KOPT-K1 (cell line): ENCODE results near the gene GRB10.

Source experiments
- H3K27ac ChIP-seq: fragments of 200-600 bp; sonication (generic); 2 replicates; pipeline ENCODE4 v1.5.1; 2016; ENCODE audit warnings: antibody characterized with exemption, mild to moderate bottlenecking, low read depth, low read length; ENCODE audit not compliant: poor library complexity, severe bottlenecking
- H3K36me3 ChIP-seq: fragments of 200-600 bp; sonication (generic); 2 replicates; pipeline ENCODE4 v1.5.1; 2017; ENCODE audit warnings: antibody characterized with exemption, mild to moderate bottlenecking, low read length, moderate library complexity; ENCODE audit not compliant: insufficient read depth
- H3K9me3 ChIP-seq: fragments of 200-600 bp; sonication (generic); 2 replicates; pipeline ENCODE4 v1.5.1; 2017; ENCODE audit warnings: antibody characterized with exemption, low read length, mild to moderate bottlenecking; ENCODE audit not compliant: insufficient read depth, poor library complexity, severe bottlenecking

Gene GRB10

DNA sequence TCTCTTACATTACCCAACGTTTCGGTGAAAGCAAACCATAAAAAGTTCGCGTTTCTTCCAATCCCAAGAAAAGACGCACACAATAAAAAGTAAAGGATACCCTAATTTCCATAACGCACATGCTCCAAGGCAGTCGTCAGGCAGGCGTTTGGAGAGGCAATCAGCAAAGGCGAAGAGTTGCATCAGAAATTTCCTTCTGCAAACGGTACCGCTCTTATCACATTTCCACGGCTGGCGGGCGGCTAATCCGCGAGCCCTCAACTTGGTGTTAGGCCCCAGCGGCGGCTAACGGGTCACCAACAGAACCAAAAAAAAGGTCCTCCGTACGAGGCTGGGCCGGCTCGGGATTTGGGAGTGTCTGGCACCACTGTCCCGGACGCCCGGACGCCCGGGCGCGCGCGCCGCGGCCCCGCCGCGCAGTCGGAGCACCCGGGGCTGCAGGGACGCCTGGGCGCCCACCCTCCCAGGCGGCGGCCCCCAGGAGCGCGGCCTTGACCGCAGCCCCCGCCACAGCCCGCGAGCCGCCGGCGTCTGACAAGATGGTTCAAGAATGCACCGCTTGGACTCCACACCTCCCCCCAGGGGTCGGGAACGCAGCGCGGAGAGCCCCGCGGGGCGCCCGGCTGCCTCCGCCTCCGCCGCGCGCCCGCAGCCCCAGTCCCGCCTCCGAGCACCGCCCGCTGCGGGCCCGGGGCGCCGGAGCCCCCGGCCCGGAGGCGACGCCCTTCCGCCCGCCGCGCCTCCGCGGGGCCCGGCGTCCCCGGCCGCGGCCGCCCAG is 9.8 kb upstream of the GRB10 start:
- no peak overlapping the region for H3K27ac ChIP-seq
- no peaks in the 10 kb centered on the region for H3K36me3 ChIP-seq
- peaks cover 18% of the 10 kb centered on the region for H3K9me3 ChIP-seq

DNA sequence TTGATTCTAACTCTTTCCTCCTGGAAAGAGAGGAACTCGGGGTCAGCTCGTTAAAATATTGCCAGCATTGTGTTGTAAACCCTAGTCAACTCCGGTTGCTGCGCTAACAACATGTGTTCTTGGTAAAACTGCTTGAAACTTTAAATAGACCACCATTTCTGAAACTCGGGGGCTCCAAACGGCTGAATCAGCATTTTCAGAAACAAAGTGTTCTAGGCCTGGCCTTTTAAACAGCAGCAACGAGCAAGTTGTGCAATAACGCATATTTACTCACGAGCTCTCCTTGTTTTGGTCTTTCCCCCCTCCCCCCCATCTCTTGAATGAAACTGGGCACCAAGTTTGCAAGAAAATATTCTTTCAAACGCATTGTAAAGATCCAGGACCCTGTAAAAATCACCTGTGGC is 9.2 kb upstream of the GRB10 start:
- peaks cover 21% of the 10 kb centered on the region for H3K9me3 ChIP-seq
- H3K36me3 ChIP-seq, result no peaks in the 10 kb centered on the region
- no peak overlapping the region for H3K27ac ChIP-seq

DNA sequence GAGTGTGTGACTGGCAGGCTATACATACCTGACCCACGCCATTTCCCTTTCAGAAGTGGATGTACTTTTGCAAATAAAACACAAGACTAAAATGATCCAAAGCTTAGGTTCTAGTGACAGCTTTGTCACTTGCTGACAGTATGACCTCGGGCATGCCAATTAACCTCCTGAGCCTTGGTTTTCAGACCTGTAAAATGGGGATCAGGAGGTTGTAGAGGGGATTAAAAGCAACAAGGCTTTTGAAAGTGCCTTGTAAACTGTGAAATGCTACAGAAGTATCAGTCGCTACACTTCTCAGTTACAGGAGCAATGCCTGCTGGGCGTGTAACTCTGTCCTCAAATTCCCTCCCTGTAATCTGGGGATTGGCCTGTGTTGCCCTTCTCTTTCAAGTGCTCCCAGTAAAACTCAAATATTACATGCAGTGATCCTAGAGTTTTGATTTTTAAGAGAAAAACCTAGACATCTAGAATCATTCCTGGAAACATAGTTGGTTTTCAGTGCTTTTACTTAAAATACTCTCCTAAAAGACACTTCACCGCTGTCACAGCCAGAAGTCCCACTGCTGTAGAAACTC is 8.8 kb upstream of the GRB10 start:
- no peak overlapping the region for H3K27ac ChIP-seq

DNA sequence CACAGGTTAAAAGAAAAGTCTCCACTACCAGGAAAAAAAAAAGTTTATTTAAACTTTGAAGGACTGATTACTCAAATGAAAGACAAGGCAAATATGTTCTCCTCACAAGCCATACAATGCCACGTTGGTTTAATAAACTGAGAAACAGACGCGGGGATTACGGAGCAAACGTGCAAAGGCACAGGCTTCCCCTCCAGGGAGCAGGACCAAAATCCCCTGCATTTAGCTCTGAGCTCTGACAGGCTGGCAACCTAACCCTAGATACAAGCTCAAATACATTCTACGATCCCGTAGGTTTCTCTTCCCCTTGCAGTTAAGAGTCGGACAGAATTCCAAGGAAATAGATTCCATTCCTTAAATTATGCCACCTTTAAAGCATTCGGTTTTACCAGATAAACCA is 7.7 kb upstream of the GRB10 start:
- H3K27ac ChIP-seq, result no peak overlapping the region
- H3K36me3 ChIP-seq, result no peaks in the 10 kb centered on the region

More for the DNA sequence above, 8.8 kb upstream of the GRB10 start:
- Histone ChIP-seq H3K36me3 (no peaks in the 10 kb centered on the region), H3K9me3 (peaks cover 21% of the 10 kb centered on the region)

DNA sequence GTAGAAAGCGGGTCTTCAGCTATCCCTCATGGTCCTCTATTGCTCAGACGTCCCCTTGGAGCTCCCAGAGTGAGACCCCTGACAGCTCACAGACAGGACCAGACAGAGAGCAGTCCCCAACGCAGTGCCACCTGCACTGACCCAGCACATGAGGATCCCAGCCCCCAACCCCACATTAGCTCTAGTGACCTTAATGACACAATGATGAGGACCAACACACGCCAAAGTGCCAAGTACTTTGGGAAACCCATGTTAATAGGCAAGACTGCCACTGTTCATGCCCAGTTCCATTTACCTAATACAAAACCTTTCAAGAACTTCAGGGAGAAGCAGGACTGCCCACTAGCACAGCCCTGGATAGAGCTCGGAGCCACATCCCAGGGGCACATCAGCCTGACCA is 5.7 kb upstream of the GRB10 start:
- Histone ChIP-seq H3K36me3 (no peaks in the 10 kb centered on the region), H3K9me3 (peaks cover 21% of the 10 kb centered on the region), H3K27ac (no peak overlapping the region)

More for the DNA sequence above, 7.7 kb upstream of the GRB10 start:
- H3K9me3 ChIP-seq, result peaks cover 21% of the 10 kb centered on the region

DNA sequence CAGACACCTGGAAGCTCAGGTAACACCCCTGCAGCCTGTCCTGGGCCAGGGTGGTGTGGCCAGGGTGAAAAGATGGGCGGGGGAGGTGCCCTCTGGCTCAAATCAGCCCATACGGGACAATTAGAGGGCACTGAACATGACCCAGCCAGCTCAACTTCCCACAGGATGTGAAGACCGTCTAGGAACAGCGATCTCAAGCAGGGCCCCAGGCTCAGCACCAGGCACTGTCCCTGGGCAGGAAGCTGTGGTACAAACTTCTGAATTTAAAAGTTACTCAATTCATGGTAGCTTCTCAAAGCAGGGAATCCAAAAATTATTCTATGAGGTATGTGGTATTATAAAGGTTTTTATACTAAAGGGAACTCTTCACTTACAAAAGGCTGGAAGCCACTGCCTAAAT is 5.1 kb upstream of the GRB10 start:
- no peaks in the 10 kb centered on the region for H3K36me3 ChIP-seq
- H3K9me3 ChIP-seq, result peaks cover 21% of the 10 kb centered on the region
- H3K27ac ChIP-seq, result no peak overlapping the region

DNA sequence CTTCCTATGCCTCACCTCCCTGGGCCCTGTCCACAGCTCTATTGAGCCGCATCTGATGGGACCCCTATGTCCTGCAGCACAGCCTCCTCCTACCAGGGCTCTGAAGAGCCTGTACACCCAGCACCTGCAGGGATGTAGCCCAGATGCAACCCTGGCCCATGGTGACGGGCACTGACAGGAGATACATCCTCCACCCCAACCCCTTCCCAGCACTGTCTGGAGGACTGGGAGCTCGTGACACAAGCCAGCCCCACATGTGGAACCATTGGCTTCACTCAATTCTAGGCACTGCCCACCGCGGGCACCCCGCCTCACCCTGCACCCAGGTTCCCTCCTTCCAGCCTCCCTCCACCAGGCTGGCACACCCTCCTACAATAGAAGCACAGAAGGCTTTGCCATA is 2.6 kb upstream of the GRB10 start:
- Histone ChIP-seq H3K27ac (no peak overlapping the region), H3K9me3 (peaks cover 21% of the 10 kb centered on the region), H3K36me3 (no peaks in the 10 kb centered on the region)

DNA sequence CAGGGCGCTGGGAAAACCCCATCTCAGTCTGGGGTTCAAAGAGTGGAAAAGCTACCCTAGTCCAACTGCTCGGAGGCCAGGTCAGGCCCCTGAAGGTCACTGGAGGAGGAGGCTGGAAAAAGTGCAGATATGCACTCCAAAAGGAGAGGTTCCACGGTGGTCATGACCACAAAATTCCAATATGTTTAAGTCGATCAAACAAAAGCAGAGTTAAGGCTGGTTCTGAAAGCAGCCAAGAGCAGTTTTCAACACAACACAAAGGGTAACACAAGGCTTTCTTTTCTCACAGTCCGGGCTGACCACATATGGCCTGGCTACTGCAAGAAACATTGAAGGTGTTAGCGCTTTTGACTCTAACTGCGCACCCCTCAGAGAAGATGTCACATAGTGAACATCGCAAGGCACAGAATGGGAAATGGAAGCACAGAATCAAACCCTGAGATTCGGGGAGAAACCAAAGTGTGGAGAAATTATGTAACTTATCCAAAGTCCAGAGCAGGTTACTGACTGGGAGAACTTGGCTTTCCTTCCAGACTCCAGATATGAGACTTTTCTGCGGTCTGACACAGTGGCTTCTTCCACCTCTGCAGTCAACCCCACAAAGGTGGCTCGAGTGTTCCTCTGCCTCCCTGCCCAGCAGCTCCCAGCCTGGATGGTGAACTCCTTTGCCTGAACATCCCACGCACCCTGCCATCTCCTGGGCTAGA is 1.3 kb upstream of the GRB10 start:
- Histone ChIP-seq H3K36me3 (no peaks in the 10 kb centered on the region), H3K27ac (no peak overlapping the region), H3K9me3 (peaks cover 17% of the 10 kb centered on the region)

DNA sequence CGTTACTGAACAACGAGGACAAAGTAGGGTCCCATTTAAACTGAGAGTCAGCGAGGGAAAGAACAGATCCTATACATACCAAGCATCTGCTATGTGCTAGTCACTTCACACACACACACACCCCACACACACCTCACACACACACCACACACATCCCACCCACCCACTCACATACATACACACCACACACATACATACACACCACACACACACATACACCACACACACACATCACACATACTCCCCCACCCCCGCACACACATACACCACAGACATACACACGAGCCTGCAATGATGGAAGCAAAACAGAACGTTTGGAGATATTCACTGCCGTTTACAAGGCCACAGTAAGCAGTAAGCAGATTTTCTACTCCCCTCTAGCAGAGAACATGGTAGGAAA is 607 bp upstream of the GRB10 start:
- no peaks in the 10 kb centered on the region for H3K36me3 ChIP-seq
- H3K27ac ChIP-seq, result no peak overlapping the region
- H3K9me3 ChIP-seq, result peaks cover 10% of the 10 kb centered on the region

DNA sequence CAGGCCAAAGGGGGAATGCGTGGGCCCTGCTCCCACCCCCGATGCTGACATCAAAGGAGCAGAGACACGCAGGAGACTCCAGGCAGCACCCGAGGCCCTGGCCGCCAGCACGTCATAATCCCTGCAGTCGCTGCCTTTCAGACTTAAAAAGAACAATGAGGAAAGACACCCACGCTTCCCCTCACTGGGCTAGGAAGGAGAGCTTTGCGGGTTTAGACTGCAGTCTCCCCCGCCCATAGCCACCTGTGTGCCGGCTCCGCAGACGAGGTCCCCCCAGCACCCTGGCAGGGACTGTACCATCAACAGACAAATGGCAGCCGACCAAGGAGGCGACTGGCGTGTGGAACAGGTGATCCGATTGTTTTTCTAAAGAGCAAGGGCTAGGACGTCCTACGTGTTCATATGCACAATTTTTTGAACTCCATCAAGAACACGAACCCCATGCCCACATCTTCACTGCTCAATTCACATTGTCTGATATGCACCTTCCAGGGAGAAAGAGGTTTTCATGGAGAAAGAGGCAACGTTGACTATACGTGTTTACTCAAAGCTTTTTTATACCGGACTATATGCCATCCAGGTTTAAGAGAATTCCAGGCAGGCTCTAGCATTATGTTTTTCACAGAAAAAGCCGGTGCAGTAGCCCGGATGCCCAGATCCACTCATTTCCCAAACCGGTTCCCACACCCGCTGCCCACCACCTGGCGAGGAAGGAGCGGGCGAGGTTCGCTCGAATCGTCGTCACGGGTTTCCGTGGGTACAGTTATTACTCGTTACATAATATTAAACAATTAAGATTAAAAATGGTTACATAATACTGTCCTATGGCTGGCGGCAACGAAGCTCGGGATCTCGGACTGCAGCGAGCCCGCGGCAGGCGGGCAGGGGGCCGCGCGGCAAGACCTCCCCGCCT is 1.1 kb downstream of the GRB10 start:
- Histone ChIP-seq H3K9me3 (no peaks in the 10 kb centered on the region), H3K36me3 (no peaks in the 10 kb centered on the region), H3K27ac (no peak overlapping the region)

DNA sequence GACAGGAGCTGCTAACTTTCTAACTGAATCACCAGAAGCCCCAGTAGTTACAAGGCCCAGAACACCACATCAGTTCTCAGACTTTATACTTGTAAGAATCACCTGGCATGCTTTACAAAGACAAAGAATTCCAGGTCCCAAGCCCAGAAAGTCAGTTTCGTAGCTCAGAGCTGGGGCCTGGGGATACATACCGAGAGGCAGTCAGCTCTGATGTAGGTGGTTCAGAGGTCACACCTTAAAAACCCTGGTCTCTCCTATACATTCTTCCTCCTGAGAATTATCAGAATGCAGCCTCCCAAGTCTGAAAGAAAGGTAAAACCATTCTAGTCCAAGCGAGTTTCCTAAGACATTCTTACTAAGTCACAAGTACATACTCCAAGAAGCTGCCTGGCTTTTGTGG is 2.3 kb downstream of the GRB10 start:
- no peaks in the 10 kb centered on the region for H3K9me3 ChIP-seq
- no peaks in the 10 kb centered on the region for H3K36me3 ChIP-seq
- H3K27ac ChIP-seq, result no peak overlapping the region

DNA sequence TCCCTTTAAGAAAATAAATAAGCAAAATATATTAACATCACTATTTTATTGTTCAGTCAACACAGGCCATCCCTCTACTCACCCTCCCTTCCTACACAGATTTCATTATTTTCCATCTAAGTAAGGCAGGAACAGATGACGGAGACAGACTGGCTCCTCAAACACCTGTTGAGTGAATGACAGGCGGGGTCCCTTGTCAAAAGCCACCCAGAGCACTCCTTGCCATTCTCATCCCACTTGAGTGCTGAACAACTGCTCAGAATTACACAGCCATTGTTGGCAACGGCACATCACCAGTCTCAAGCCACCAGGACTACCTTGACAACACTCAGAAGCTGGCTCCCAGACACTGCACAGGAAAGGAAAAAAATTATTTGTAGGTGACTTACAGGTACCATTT is 3.3 kb downstream of the GRB10 start:
- Histone ChIP-seq H3K27ac (no peak overlapping the region), H3K9me3 (no peaks in the 10 kb centered on the region), H3K36me3 (no peaks in the 10 kb centered on the region)

DNA sequence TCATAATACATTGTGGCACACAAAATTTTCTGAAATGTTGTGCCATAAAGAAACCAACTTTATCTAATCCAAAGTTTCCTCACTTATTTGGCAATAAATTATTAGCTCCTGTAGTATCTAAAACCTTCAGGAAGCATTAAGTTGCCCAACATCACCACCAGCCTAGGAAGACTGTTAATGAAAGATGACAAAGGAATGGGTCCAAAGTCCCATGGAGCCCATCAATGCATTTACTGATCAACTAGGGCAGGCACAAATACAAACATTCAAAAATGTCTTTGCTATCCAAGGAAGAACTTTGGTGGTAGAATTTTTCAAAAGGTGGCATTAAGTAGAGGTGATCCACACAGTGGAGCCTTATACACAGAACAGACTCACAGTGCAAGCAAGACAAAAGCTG is 4.5 kb downstream of the GRB10 start:
- H3K27ac ChIP-seq, result no peak overlapping the region
- no peaks in the 10 kb centered on the region for H3K9me3 ChIP-seq
- no peaks in the 10 kb centered on the region for H3K36me3 ChIP-seq

DNA sequence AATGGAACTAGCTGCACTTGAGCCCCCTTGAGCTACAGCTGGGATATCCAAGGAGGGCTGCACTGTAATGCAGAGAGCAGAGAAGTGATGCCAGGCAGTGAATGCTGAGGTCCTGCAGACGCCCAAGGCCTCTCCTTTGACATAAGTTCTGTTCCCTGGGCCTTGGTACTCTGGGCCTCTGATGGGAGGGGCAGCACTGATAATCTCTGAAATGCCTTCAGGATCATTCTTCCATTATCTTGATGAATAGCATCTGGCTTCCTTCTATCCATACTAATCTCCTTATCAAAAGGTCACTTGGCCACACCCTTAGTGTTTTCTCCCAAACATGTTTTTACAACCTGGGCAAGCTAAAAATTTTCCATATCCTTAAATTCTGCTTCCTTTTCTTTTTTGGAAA is 6.9 kb downstream of the GRB10 start:
- Histone ChIP-seq H3K27ac (no peak overlapping the region), H3K9me3 (peaks cover 6% of the 10 kb centered on the region), H3K36me3 (no peaks in the 10 kb centered on the region)

DNA sequence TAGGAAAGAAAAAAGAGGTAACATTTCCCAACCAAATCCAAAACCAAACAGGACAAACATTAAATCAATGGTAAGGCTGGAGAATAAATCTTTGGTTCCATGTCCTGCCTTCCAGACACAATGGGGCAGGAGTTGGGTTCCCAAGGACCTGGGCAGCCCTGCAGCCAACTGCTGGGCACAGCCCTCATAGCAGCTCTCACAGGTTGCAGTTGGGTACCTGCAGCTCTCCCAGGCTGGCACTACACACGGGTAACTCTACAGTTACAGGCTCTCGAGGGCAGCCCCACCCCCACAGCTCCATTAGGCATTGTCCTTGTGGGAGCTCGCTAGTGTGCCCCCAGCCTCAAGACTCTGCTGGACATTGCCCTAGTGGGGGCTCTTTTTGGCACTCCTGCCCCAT is 7.5 kb downstream of the GRB10 start:
- Histone ChIP-seq H3K36me3 (no peaks in the 10 kb centered on the region), H3K27ac (no peak overlapping the region), H3K9me3 (peaks cover 6% of the 10 kb centered on the region)
